ENCODE measurements around the gene SP3.

DNA sequence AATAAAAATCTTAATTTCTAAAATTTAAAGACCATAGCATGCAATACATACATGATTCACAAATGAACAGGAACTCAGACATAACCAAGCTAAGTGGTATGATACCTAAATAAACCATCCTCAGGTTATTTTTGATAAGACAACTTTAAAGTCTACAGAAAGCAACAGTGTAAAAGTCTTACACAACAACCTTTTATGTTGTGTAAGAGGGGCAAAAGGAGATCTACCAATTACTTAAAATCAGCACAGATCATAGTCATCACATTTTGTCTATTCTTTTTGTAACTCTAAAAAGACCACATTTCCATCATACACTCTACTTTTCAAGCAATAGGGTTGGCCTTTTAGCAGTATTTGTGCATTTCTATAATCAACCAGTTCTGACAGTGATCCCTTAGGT is 16.3 kb downstream of the SP3 start:
- TF ChIP-seq GATA3 (IDR thresholded peaks at IDR 0.05; ENCODE audit: low read depth, low read length) = no peak
- TF ChIP-seq GATA2 (IDR thresholded peaks at IDR 0.05; ENCODE audit: low read depth, low read length) = no peak

All from SH-SY5Y (cell line).